Measurements from ENCODE around the gene LAMA3. TPM values are rescaled to one million over a fixed set of nuclear protein-coding genes. Genes with fewer than 3 reads are reported as not detected.
"Not testable (repeated sequence)": the region's sequence is repeated elsewhere in the genome, so short reads cannot be mapped to it uniquely, and the experiment has no call there.

LAMA3 gene
- total and polyA plus RNA-seq, 10 donors = 1.3 to 7.1 (median 3.0) TPM

DNA sequence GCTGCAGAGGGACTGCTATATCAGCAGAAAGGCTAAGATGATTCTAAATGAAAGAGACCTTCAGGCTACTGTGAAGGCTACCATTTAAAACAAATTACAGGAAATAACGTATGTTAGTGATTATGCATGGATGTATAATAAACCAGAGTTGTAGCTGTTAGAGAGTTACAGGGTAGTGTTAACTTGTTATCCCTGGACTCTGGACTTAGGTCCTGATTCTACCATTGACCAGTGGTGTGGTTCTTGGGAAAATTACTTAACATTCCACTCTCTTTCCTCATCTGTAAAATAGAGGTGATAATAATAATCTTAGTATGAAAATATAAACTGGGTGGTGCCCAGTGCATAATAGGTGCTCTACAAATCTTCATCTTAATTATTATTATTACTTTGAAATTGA, 22.2 kb downstream of the LAMA3 start:
- no peak overlapping the region for H3K4me3 ChIP-seq
- no peaks in the 10 kb centered on the region for H3K4me1 ChIP-seq
- 82 to 95% (median 88%) methylated on average over 1 of the region's 1 CpG for WGBS, 5 donors
- TF ChIP-seq CTCF (IDR thresholded peaks at IDR 0.05 in 8 of 11, conservative IDR thresholded peaks at IDR 0.05 in 3 of 11) (no peak), POLR2AphosphoS5 (IDR thresholded peaks at IDR 0.05) (no peak), POLR2A (IDR thresholded peaks at IDR 0.05) (no peak)
- H3K27ac ChIP-seq = no peak overlapping the region
- peaks cover 0 to 14% (median 8%) of the 10 kb centered on the region in 8 donors for H3K9me3 ChIP-seq
- H3K27me3 ChIP-seq (replicated peaks in 1 of 7) = no peaks in the 10 kb centered on the region
- DNase-seq = no peak
- H3K36me3 ChIP-seq = no peaks in the 10 kb centered on the region
- intact Hi-C loops (cut with DNase I; ENCODE audit: low total_unique reads) = no loop called here

DNA sequence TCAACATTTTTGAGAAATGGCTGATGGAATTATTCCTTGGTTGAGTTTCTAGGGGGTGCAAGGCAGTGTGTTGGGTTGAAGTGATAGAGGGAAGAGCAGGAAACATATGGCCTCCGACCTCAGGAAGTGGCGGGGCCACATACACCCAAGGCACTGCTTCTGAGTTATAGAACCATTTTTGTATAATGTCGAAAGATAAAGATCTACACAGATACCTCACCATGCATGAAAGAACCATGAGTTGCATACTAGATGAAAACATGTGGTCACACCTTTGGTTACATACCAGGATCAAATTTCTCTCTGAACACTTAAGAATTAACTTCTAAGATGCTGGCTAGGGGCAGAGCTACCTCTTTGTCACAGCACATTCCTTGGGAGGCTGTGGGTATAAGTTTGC, 23.2 kb downstream of the LAMA3 start:
- H3K4me1 ChIP-seq = no peaks in the 10 kb centered on the region
- no peak for DNase-seq
- no peaks in the 10 kb centered on the region for H3K27me3 ChIP-seq (replicated peaks in 1 of 7)
- 17 to 25% (median 23%) methylated on average over 3 of the region's 3 CpGs for WGBS, 5 donors
- no peak overlapping the region for H3K4me3 ChIP-seq
- H3K9me3 ChIP-seq = peaks cover 0 to 3% (median 1%) of the 10 kb centered on the region in 8 donors
- no peaks in the 10 kb centered on the region for H3K36me3 ChIP-seq
- intact Hi-C loops (cut with DNase I; ENCODE audit: low total_unique reads) = no loop called here
- TF ChIP-seq CTCF (IDR thresholded peaks at IDR 0.05 in 8 of 11, conservative IDR thresholded peaks at IDR 0.05 in 3 of 11) (no peak), POLR2A (IDR thresholded peaks at IDR 0.05) (no peak), POLR2AphosphoS5 (IDR thresholded peaks at IDR 0.05) (no peak)
- no peak overlapping the region for H3K27ac ChIP-seq

DNA sequence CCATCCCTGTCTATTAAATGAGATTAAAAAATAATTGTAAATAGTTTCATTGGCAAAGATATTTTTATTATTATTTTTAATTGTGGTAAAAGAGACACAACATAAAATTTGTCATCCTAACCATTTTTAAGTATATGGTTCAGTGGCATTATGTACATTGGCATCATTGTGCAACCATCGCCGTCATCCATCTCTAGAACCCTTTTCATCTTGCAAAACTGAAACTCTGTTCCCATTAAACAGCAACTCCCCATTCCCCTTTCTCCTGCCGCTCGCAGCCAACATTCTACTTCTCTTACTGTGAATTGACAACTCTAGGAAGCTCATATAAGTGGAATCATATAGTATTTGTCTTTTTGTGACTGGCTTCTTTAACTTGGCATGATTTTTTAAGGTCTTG, 25.3 kb downstream of the LAMA3 start:
- H3K27me3 ChIP-seq (replicated peaks in 1 of 7) = no peaks in the 10 kb centered on the region
- no peak for DNase-seq
- no peaks in the 10 kb centered on the region for H3K9me3 ChIP-seq
- no peaks in the 10 kb centered on the region for H3K36me3 ChIP-seq
- H3K4me1 ChIP-seq = no peaks in the 10 kb centered on the region
- no peak overlapping the region for H3K27ac ChIP-seq
- intact Hi-C loops (cut with DNase I; ENCODE audit: low total_unique reads) = no loop called here
- no peak overlapping the region for H3K4me3 ChIP-seq
- 70 to 94% (median 84%) methylated on average over 4 of the region's 4 CpGs for WGBS, 5 donors
- no peak for TF ChIP-seq CTCF (IDR thresholded peaks at IDR 0.05 in 8 of 11, conservative IDR thresholded peaks at IDR 0.05 in 3 of 11)
- TF ChIP-seq POLR2A (IDR thresholded peaks at IDR 0.05) = no peak
- TF ChIP-seq POLR2AphosphoS5 (IDR thresholded peaks at IDR 0.05) = no peak

- H3K27ac ChIP-seq; H3K4me1 ChIP-seq; H3K4me3 ChIP-seq; DNase-seq; intact Hi-C loops (cut with DNase I; ENCODE audit: low total_unique reads); H3K9me3 ChIP-seq; H3K36me3 ChIP-seq; H3K27me3 ChIP-seq (replicated peaks in 1 of 7): not testable (repeated sequence)
- WGBS, 5 donors = 61 to 84% (median 64%) methylated on average over 8 of the region's 8 CpGs
Measured at GRCh38 chr18:23716079-23716478, 26.8 kb downstream of the LAMA3 start.

DNA sequence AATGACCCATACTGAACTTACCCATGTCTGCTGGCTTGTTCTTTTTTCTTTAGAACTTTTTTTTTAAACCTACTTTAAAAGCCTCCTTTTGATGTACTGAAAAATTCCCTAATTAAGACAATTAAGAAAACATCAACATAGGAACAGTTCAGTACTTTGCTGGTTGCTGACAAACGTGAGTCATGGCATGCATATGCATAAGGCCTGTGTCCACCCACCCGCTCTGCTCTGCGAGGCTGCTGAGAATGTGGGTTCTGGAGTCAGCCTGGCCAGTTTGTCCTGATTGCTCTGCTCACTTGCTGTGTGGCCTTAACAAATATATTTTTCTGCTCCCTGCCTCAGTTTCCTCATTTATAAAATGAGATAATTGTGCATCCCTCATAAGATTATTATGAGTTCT, 27.3 kb downstream of the LAMA3 start:
- Histone ChIP-seq H3K4me1 (no peaks in the 10 kb centered on the region), H3K27me3 (replicated peaks in 1 of 7) (no peaks in the 10 kb centered on the region), H3K4me3 (no peak overlapping the region), H3K27ac (no peak overlapping the region), H3K9me3 (no peaks in the 10 kb centered on the region), H3K36me3 (no peaks in the 10 kb centered on the region)
- WGBS, 5 donors = 82 to 92% (median 83%) methylated on average over 3 of the region's 3 CpGs
- TF ChIP-seq CTCF (IDR thresholded peaks at IDR 0.05 in 8 of 11, conservative IDR thresholded peaks at IDR 0.05 in 3 of 11) = no peak
- no peak for TF ChIP-seq POLR2A (IDR thresholded peaks at IDR 0.05)
- TF ChIP-seq POLR2AphosphoS5 (IDR thresholded peaks at IDR 0.05) = no peak
- intact Hi-C loops (cut with DNase I; ENCODE audit: low total_unique reads) = no loop called here
- DNase-seq = no peak

Data from spleen (tissue), 11 donors.